Measurements from ENCODE around the gene RIN3. TPM values are rescaled to one million over a fixed set of nuclear protein-coding genes. Genes with fewer than 3 reads are reported as not detected.

Gene RIN3
- total RNA-seq, 4 donors from 2014 or later, result 15.4 to 53.6 (median 39.7) TPM

GRCh38 chr14:92558319-92558718 lies 44.7 kb downstream of the RIN3 start:
- TF ChIP-seq POLR2A (IDR thresholded peaks at IDR 0.05), result no peak
- TF ChIP-seq, protein P1, sequence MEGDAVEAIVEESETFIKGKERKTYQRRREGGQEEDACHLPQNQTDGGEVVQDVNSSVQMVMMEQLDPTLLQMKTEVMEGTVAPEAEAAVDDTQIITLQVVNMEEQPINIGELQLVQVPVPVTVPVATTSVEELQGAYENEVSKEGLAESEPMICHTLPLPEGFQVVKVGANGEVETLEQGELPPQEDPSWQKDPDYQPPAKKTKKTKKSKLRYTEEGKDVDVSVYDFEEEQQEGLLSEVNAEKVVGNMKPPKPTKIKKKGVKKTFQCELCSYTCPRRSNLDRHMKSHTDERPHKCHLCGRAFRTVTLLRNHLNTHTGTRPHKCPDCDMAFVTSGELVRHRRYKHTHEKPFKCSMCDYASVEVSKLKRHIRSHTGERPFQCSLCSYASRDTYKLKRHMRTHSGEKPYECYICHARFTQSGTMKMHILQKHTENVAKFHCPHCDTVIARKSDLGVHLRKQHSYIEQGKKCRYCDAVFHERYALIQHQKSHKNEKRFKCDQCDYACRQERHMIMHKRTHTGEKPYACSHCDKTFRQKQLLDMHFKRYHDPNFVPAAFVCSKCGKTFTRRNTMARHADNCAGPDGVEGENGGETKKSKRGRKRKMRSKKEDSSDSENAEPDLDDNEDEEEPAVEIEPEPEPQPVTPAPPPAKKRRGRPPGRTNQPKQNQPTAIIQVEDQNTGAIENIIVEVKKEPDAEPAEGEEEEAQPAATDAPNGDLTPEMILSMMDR (IDR thresholded peaks at IDR 0.05), result no peak
- Histone ChIP-seq H3K36me3 (peaks cover 0 to 41% (median 0%) of the 10 kb centered on the region in 3 donors), H3K9me3 (no peaks in the 10 kb centered on the region), H3K4me1 (peaks cover 0 to 13% (median 11%) of the 10 kb centered on the region in 4 donors), H3K27me3 (no peaks in the 10 kb centered on the region), H3K27ac (no peak overlapping the region), H3K4me3 (no peak overlapping the region)
- DNase-seq, result no peak

- Histone ChIP-seq H3K4me1 (peaks cover 0 to 13% (median 10%) of the 10 kb centered on the region in 4 donors), H3K36me3 (peaks cover 0 to 41% (median 0%) of the 10 kb centered on the region in 3 donors), H3K4me3 (no peak overlapping the region), H3K27ac (no peak overlapping the region), H3K27me3 (no peaks in the 10 kb centered on the region), H3K9me3 (no peaks in the 10 kb centered on the region)
- TF ChIP-seq POLR2A (IDR thresholded peaks at IDR 0.05), result no peak
- TF ChIP-seq, protein P1 (IDR thresholded peaks at IDR 0.05), result no peak
- DNase-seq, result peak in 1 of 3 donors; percentile 11
These were observed 45.9 kb downstream of the RIN3 start for GRCh38 chr14:92559486-92559885.

DNA sequence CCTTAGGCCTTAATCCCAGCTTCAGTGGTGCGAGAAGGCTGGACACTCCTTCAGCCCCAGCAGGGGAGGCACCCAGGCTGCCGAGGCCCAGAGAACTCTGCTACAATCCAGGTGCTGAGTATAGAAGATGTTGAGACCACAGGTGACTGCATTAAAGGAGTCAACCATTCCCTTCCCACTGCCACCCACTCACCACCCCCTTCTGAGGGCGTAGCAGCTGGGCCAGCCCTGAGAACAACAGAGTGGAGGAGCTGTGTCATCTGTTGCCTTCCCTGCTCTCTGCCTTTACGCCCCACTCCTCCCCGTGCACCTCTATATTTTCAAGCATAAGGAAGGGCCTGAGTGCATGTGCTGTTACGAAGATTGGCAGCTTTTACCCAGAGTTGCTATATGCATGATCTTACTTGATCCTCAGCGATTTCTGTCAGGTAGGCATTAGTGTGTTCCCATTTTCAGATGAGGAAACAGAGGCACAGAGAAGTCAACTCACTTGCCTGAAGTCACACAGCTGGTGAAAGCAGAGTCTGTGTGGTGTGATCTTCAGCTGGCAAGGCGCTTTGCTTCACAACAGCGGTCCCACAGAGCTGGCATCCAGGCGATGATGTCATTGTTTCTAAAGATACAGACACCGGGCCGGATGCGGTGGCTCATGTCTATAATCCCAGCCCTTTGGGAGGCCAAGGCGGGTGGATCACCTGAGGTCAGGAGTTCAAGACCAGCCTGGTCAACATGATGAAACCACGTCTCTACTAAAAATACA lies 46.7 kb downstream of the RIN3 start:
- H3K36me3 ChIP-seq, result peaks cover 0 to 41% (median 0%) of the 10 kb centered on the region in 3 donors
- peak in 1 of 3 donors; percentile 32 for DNase-seq

GRCh38 chr14:92561906-92562479 lies 48.4 kb downstream of the RIN3 start:
- no peak overlapping the region for H3K4me3 ChIP-seq
- H3K27ac ChIP-seq, result no peak overlapping the region
- no peaks in the 10 kb centered on the region for H3K27me3 ChIP-seq
- no peak for DNase-seq
- peaks cover 0 to 38% (median 0%) of the 10 kb centered on the region in 3 donors for H3K36me3 ChIP-seq
- H3K9me3 ChIP-seq, result no peaks in the 10 kb centered on the region
- TF ChIP-seq POLR2A (IDR thresholded peaks at IDR 0.05), result no peak
- TF ChIP-seq, protein P1 (IDR thresholded peaks at IDR 0.05), result no peak
- peaks cover 0 to 16% (median 0%) of the 10 kb centered on the region in 4 donors for H3K4me1 ChIP-seq

More for the DNA sequence above, 46.7 kb downstream of the RIN3 start:
- H3K27ac ChIP-seq, result no peak overlapping the region
- H3K9me3 ChIP-seq, result no peaks in the 10 kb centered on the region
- TF ChIP-seq, protein P1 (IDR thresholded peaks at IDR 0.05), result no peak
- no peak for TF ChIP-seq POLR2A (IDR thresholded peaks at IDR 0.05)
- H3K4me1 ChIP-seq, result peaks cover 0 to 16% (median 9%) of the 10 kb centered on the region in 4 donors
- H3K4me3 ChIP-seq, result no peak overlapping the region
- H3K27me3 ChIP-seq, result no peaks in the 10 kb centered on the region

- Histone ChIP-seq H3K9me3 (no peaks in the 10 kb centered on the region), H3K27me3 (no peaks in the 10 kb centered on the region), H3K4me3 (no peak overlapping the region), H3K27ac (peak overlapping the region in 1 of 4 donors; percentile 29), H3K36me3 (peaks cover 0 to 25% (median 0%) of the 10 kb centered on the region in 3 donors), H3K4me1 (peaks cover 0 to 16% (median 0%) of the 10 kb centered on the region in 4 donors)
- DNase-seq, result no peak
- TF ChIP-seq, protein P1 (IDR thresholded peaks at IDR 0.05), result no peak
- TF ChIP-seq POLR2A (IDR thresholded peaks at IDR 0.05), result no peak
These were observed 49.8 kb downstream of the RIN3 start for GRCh38 chr14:92563359-92563758.

Measured in Peyer's patch (tissue), 4 donors.